HepG2 (cell line): ENCODE data around the gene FBLN7. TPM values are rescaled to one million over a fixed set of nuclear protein-coding genes. Genes with fewer than 3 reads are reported as not detected.

Experiments used
- FOXK2 ChIP-seq: fragments of 450-650 bp; IDR thresholded peaks from 2 replicates; pipeline ENCODE4 v1.6.1; 2016
- GABPB1 ChIP-seq: IDR thresholded peaks from 2 replicates; pipeline ENCODE4 v1.6.1; 2016; ENCODE audit warnings: mild to moderate bottlenecking, missing genetic modification reagents, moderate library complexity, missing compliant biosample characterization
- HDAC1 ChIP-seq: sonication (generic); formaldehyde crosslinking; IDR thresholded peaks from 2 replicates; pipeline ENCODE4 v1.5.1; 2020; ENCODE audit warnings: mild to moderate bottlenecking, missing genetic modification reagents
- NR3C1 ChIP-seq: sonication (generic); formaldehyde crosslinking; IDR thresholded peaks from 2 replicates; pipeline ENCODE4 v1.4.0; 2020; ENCODE audit warnings: missing genetic modification reagents
- PCBP2 ChIP-seq: fragments of 200-400 bp; formaldehyde crosslinking; optimal IDR thresholded peaks from 2 replicates; pipeline ENCODE3; 2018; ENCODE audit warnings: low read length, low read depth; ENCODE audit not compliant: poor library complexity, severe bottlenecking
- ZNF543 ChIP-seq: sonication (generic); formaldehyde crosslinking; IDR thresholded peaks from 2 replicates; pipeline ENCODE4 v1.4.0; 2020; ENCODE audit warnings: mild to moderate bottlenecking, missing genetic modification reagents
- ZNF850 ChIP-seq: sonication (generic); formaldehyde crosslinking; conservative IDR thresholded peaks from 2 replicates; pipeline ENCODE4 v1.9.0; 2021; ENCODE audit warnings: mild to moderate bottlenecking, missing genetic modification reagents
- polyA plus RNA-seq, 8 experiments: library from polyadenylated mRNA; depleted of rRNA in 3 of 8; stranded (reverse) in 7 of 8; unstranded in 1 of 8; fragments of >200 nt; fragmentation: Illumina TruSeq in 4 of 8; extraction: Trizol in 4 of 8; gene quantifications; 2 replicates each; pipeline versions ENCODE4 v1.2.1 to v1.2.3, GENCODE V29; 2011 to 2016; ENCODE audit warnings: low read depth in 4 of 8, missing spikeins in 1 of 8, mixed read lengths in 1 of 8; ENCODE audit not compliant: insufficient read depth in 1 of 8
- total RNA-seq, 5 experiments: library from RNA; depleted of rRNA; stranded (reverse); fragments of >200 nt; fragmentation: Illumina TruSeq; extraction: Trizol; gene quantifications; 2 replicates each; pipeline ENCODE4 v1.2.3, GENCODE V29; 2016; ENCODE audit warnings: low read depth in 1 of 5
- TF ChIP-seq, protein P1 (sequence below), 2 experiments: sonication (generic) in 1 of 2; formaldehyde crosslinking in 1 of 2; IDR thresholded peaks; 2 replicates each; pipeline versions ENCODE4 v1.6.1 to v1.9.0; 2014 to 2022; ENCODE audit warnings: antibody characterized with exemption in 1 of 2, borderline replicate concordance in 1 of 2, inconsistent platforms in 1 of 2, low read depth in 1 of 2, missing genetic modification reagents in 1 of 2
- TF ChIP-seq, protein P2 (sequence below): sonication (generic); formaldehyde crosslinking; IDR thresholded peaks from 2 replicates; pipeline ENCODE4 v1.9.0; 2022; ENCODE audit warnings: low read depth, missing genetic modification reagents

The FBLN7 gene
- total and polyA plus RNA-seq, 2 of the 13 experiments (the other 11 are each of a cell fraction or from before 2014, with no cell fraction given), result 1.4 to 2.3 TPM

DNA sequence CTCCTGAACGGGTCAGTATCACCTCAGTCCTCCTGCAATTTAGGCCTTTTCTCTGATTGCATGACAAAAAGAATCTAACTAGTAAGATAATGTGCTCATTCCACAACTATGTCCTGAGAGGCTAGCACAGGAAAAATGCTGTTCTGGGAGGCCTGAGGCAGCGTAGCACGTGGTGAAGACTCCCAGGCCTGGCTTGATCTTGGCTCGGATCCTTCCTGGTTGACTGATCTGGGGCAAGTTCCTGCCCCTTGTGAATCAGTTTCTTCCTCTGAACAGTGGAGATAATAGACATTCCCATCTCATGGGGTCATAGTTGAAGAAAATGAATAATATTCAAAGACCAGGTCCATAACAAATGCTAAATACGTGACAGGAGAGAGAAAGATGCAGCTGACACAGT, 12.3 kb downstream of the FBLN7 start (continued):
- TF ChIP-seq FOXK2 (no peak), NR3C1 (CRISPR knock-in tag) (no peak), ZNF543 (CRISPR knock-in tag) (no peak), PCBP2 (no peak), HDAC1 (CRISPR knock-in tag) (no peak), ZNF850 (CRISPR knock-in tag) (no peak), GABPB1 (CRISPR knock-in tag) (no peak)
- TF ChIP-seq, protein P1, sequence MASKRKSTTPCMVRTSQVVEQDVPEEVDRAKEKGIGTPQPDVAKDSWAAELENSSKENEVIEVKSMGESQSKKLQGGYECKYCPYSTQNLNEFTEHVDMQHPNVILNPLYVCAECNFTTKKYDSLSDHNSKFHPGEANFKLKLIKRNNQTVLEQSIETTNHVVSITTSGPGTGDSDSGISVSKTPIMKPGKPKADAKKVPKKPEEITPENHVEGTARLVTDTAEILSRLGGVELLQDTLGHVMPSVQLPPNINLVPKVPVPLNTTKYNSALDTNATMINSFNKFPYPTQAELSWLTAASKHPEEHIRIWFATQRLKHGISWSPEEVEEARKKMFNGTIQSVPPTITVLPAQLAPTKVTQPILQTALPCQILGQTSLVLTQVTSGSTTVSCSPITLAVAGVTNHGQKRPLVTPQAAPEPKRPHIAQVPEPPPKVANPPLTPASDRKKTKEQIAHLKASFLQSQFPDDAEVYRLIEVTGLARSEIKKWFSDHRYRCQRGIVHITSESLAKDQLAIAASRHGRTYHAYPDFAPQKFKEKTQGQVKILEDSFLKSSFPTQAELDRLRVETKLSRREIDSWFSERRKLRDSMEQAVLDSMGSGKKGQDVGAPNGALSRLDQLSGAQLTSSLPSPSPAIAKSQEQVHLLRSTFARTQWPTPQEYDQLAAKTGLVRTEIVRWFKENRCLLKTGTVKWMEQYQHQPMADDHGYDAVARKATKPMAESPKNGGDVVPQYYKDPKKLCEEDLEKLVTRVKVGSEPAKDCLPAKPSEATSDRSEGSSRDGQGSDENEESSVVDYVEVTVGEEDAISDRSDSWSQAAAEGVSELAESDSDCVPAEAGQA (IDR thresholded peaks at IDR 0.05; ENCODE audit: low read depth), result no peak
- TF ChIP-seq, protein P1 (CRISPR knock-in tag; IDR thresholded peaks at IDR 0.05; ENCODE audit: borderline replicate concordance), result no peak
- TF ChIP-seq, protein P2, sequence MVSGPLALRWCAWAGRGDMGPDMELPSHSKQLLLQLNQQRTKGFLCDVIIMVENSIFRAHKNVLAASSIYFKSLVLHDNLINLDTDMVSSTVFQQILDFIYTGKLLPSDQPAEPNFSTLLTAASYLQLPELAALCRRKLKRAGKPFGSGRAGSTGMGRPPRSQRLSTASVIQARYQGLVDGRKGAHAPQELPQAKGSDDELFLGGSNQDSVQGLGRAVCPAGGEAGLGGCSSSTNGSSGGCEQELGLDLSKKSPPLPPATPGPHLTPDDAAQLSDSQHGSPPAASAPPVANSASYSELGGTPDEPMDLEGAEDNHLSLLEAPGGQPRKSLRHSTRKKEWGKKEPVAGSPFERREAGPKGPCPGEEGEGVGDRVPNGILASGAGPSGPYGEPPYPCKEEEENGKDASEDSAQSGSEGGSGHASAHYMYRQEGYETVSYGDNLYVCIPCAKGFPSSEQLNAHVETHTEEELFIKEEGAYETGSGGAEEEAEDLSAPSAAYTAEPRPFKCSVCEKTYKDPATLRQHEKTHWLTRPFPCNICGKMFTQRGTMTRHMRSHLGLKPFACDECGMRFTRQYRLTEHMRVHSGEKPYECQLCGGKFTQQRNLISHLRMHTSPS (CRISPR knock-in tag), result no peak
